ENCODE results near the gene NPSR1.

DNA sequence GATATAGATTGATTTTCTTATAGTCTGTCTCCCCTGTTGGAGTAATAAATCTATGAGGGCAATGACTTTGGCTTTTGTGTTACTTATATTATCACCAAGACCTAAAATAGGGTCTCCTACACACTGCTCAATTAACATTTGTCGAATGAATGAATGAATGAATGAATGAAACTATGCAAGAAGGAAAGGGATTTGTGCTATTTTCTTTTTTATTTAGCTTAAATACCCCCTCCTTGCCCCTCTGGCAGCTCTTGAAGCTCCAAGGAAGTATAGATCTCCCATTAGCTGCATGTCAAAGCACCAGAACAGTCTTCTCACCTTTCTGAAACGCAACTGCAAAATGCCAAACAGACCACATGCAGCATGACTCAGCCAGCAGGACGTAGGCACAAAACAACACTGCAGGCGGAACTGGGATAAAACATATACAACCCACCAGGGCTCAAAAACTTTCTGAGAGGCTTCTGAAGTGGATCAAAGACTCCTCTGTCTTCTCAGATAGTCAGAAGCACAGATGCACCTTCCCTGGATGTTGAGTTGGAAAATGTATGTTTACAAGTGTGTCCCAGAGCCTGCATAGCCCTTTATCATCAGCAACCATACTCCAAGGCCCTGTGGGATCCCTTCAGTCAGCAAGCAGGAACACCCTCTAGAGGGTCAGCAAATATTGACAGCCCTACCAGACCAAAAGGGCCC lies 187.8 kb downstream of the NPSR1 start:
- TF ChIP-seq CTBP1 (IDR thresholded peaks at IDR 0.05; ENCODE audit: borderline replicate concordance) (no peak), L3MBTL2 (conservative IDR thresholded peaks at IDR 0.05) (no peak), FOXM1 (IDR thresholded peaks at IDR 0.05; ENCODE audit: borderline replicate concordance) (no peak), SUZ12 (IDR thresholded peaks at IDR 0.05) (no peak), SP1 (IDR thresholded peaks at IDR 0.05) (no peak), TARDBP (IDR thresholded peaks at IDR 0.05) (no peak), BHLHE40 (IDR thresholded peaks at IDR 0.05; ENCODE audit: borderline replicate concordance) (no peak), ELF4 (IDR thresholded peaks at IDR 0.05) (no peak), FOXA1 (IDR thresholded peaks at IDR 0.05) (no peak), LEF1 (IDR thresholded peaks at IDR 0.05; ENCODE audit: borderline replicate concordance) (no peak), ARNT (IDR thresholded peaks at IDR 0.05) (no peak), FOXK2 (IDR thresholded peaks at IDR 0.05) (no peak)
- TF ChIP-seq, protein P1, sequence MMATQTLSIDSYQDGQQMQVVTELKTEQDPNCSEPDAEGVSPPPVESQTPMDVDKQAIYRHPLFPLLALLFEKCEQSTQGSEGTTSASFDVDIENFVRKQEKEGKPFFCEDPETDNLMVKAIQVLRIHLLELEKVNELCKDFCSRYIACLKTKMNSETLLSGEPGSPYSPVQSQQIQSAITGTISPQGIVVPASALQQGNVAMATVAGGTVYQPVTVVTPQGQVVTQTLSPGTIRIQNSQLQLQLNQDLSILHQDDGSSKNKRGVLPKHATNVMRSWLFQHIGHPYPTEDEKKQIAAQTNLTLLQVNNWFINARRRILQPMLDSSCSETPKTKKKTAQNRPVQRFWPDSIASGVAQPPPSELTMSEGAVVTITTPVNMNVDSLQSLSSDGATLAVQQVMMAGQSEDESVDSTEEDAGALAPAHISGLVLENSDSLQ (IDR thresholded peaks at IDR 0.05) = no peak
